BJ (cell line): ENCODE results near the gene TM4SF20. TPM values are rescaled to one million over a fixed set of nuclear protein-coding genes. Genes with fewer than 3 reads are reported as not detected.
"Not testable (repeated sequence)": the region's sequence is repeated elsewhere in the genome, so short reads cannot be mapped to it uniquely, and the experiment has no call there.

Experiments used
- CTCF ChIA-PET: fragments of 350-600 bp; formaldehyde crosslinking; extraction: SDS; loops from one replicate; lab custom pipeline; 2021; ENCODE audit warnings: antibody characterized with exemption, inconsistent platforms; lab: Yijun Ruan, JAX
- POLR2A ChIA-PET: fragments of 300-600 bp; sonication (Branson Sonifier 250); formaldehyde crosslinking; extraction: SDS; loops from one replicate; lab custom pipeline; 2021; ENCODE audit warnings: antibody characterized with exemption; lab: Charles Lee
- DNase-seq: peaks from one replicate; pipeline ENCODE4 v3.0.0-alpha.2; 2011; ENCODE audit warnings: low read depth
- H3K27me3 ChIP-seq: 2 replicates; pipeline ENCODE4 v1.6.0; 2011; ENCODE audit warnings: low read length; ENCODE audit not compliant: control insufficient read depth, insufficient read depth
- H3K36me3 ChIP-seq: 2 replicates; pipeline ENCODE4 v1.5.1; 2011; ENCODE audit warnings: low read length; ENCODE audit not compliant: control insufficient read depth, insufficient read depth
- H3K4me3 ChIP-seq: 2 replicates; pipeline ENCODE4 v1.5.1; 2011; ENCODE audit warnings: low read depth, mild to moderate bottlenecking, control low read depth, low read length
- CTCF ChIP-seq: IDR thresholded peaks from 2 replicates; pipeline ENCODE4 v1.5.1; 2011; ENCODE audit warnings: low read depth, mild to moderate bottlenecking, control low read depth, inconsistent platforms, low read length, moderate library complexity; ENCODE audit not compliant: insufficient read depth
- polyA plus RNA-seq: library from polyadenylated mRNA; depleted of rRNA; stranded (reverse); fragments of >200 nt; gene quantifications from 2 replicates; pipeline ENCODE4 v1.2.3, GENCODE V29; 2011

The TM4SF20 gene
- polyA plus RNA-seq, 1 experiment: 0.56 TPM

GRCh38 chr2:227389661-227390060 is 10.6 kb upstream of the TM4SF20 start:
- H3K4me3 ChIP-seq: no peak overlapping the region
- no peak for DNase-seq
- ChIA-PET POLR2A (no interaction called here), CTCF (no interaction called here)
- no peak for TF ChIP-seq CTCF
- no peaks in the 10 kb centered on the region for H3K36me3 ChIP-seq
- no peaks in the 10 kb centered on the region for H3K27me3 ChIP-seq

DNA sequence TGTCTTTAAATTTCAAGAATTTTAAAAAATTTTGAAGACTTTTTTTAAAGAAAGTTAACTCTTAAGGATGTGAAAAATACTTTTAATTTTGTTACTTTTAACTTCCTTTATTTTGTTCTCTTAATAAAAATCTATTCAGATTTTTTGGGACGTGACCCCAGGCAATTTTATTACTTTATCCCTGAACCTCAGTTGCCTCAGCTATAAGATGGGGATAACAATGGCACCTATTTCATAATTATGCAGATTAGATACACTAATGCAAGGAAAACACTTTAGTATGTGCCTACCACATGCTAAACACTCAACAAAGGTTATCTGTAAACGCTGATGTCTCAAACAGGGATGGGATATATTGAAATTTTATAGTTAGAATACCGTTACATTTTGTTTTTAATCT is 10.1 kb upstream of the TM4SF20 start:
- Histone ChIP-seq H3K4me3 (no peak overlapping the region), H3K36me3 (no peaks in the 10 kb centered on the region), H3K27me3 (no peaks in the 10 kb centered on the region)
- ChIA-PET CTCF (no interaction called here), POLR2A (no interaction called here)
- DNase-seq: no peak
- no peak for TF ChIP-seq CTCF

DNA sequence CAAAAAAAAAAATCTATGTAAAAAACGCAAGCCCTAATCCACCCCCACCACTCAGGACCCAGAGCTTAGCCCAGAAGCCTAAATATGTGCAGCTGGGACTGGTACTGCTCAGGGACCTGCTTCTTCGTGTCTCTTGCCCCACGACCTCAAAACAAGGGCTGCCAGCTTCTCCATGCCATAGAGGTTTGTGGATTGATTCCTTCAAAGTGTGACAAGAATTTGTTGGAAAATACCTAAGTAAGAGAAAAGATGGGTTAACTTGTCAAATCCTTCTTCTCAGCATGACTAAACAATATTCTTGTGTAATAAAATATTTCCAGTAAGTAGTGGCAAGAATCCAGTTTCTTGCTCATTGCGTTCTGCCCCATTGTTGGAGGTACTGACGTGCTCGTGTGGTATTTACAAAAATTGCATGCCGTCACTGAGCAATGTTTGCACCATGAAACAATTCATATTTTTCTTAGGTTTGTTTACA is 9.5 kb upstream of the TM4SF20 start:
- peak; percentile 63 for DNase-seq
- CTCF ChIA-PET: interaction anchor here (0.6 to 1.3 kb wide), 3 partner anchors 10 to 128 kb away, joined by 3 read pairs; partner anchors contain the start of gene TM4SF20
- H3K36me3 ChIP-seq: no peaks in the 10 kb centered on the region
- TF ChIP-seq CTCF: no peak
- H3K4me3 ChIP-seq: no peak overlapping the region
- no peaks in the 10 kb centered on the region for H3K27me3 ChIP-seq
- POLR2A ChIA-PET: interaction anchor here (0.5 kb wide), 1 partner anchor 219 kb away, joined by 6 read pairs; no protein-coding TSS in a partner anchor

DNA sequence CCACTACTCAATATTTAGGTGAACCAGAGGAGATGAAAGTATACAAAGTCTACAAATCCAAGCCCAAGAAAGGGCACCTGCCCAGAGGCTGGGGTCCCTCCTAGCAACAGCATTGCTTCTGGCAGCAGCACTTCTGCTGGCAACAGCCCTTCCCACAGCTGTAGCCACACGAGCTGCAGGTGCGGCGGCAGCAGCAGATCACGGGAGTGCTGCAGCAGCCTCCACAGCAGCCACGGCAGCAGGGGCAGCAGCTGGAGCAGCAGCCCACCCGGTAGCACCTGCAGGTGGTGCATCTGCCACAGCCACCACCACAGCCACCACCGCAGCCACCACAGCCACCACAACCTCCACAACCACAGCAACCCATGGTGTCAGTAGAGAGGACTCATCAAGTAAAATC is 8.5 kb upstream of the TM4SF20 start, which contains the start of gene SCYGR1:
Gene SCYGR1 (minus strand): TSS at position 367 of the 400 bp plus-strand sequence. CDS start 0 bp downstream, at position 367.
- H3K4me3 ChIP-seq, H3K36me3 ChIP-seq, DNase-seq, H3K27me3 ChIP-seq, POLR2A ChIA-PET: not testable (repeated sequence)
- CTCF ChIA-PET: interaction anchor here (1.3 to 1.9 kb wide), 2 partner anchors 9 to 10 kb away, joined by 3 to 7 read pairs; partner anchors contain the start of gene TM4SF20

- ChIA-PET POLR2A (no interaction called here), CTCF (interaction anchor here (1.6 to 1.9 kb wide), 2 partner anchors 9 to 19 kb away, joined by 7 to 8 read pairs; no protein-coding TSS in a partner anchor)
- no peaks in the 10 kb centered on the region for H3K27me3 ChIP-seq
- no peak for TF ChIP-seq CTCF
- no peak overlapping the region for H3K4me3 ChIP-seq
- H3K36me3 ChIP-seq: no peaks in the 10 kb centered on the region
- DNase-seq: no peak
These were observed 7.5 kb upstream of the TM4SF20 start for GRCh38 chr2:227386630-227387029.

DNA sequence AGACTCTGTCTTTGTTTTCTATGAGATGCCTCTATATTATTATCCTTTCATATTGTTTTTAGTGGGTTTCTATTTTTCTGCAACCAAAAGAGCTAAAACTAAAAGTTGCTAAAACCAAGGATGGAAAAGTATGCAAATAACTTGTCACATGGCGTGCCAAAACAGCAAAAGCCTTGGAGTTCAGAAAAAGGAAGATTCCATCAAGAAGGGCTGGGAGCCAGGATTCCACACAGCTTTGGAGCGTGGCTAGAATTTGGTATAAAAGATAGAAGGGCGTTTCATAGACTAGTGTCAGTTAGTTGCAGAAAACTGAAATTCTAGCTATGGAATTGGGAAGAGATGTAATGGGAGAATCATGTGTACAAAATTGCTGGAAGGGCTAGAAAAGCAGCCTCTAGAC is 4.6 kb upstream of the TM4SF20 start:
- ChIA-PET CTCF (interaction anchor here (1.4 kb wide), 1 partner anchor 22 kb away, joined by 3 read pairs; no protein-coding TSS in a partner anchor), POLR2A (no interaction called here)
- no peak for DNase-seq

GRCh38 chr2:227382241-227382835 is 3.2 kb upstream of the TM4SF20 start:
- CTCF ChIA-PET, H3K36me3 ChIP-seq, H3K4me3 ChIP-seq, POLR2A ChIA-PET, H3K27me3 ChIP-seq, DNase-seq: not testable (repeated sequence)

More for the DNA sequence above, 4.6 kb upstream of the TM4SF20 start:
- Histone ChIP-seq H3K27me3 (no peaks in the 10 kb centered on the region), H3K4me3 (no peak overlapping the region), H3K36me3 (no peaks in the 10 kb centered on the region)
- TF ChIP-seq CTCF: no peak
